Activated CD8-positive, alpha-beta memory T cell treated with anti-CD3 and anti-CD28 coated beads for 48 hours (primary cell): ENCODE measurements around the gene INPP4B.

ENCODE experiments used
- DNase-seq, 3 experiments: peaks; one replicate each; pipeline ENCODE4 v3.0.0-alpha.2; 2020; ENCODE audit warnings: low read depth in 2 of 3, low spot score in 2 of 3

The INPP4B gene

GRCh38 chr4:142354794-142355420 lies 491.2 kb downstream of the INPP4B start:
- DNase-seq, result no peak

- no peak for DNase-seq
Measured at GRCh38 chr4:142354041-142354440, 492.1 kb downstream of the INPP4B start.

- no peak for DNase-seq
Measured at GRCh38 chr4:142353149-142353738, 492.9 kb downstream of the INPP4B start.

GRCh38 chr4:142352712-142353111 lies 493.4 kb downstream of the INPP4B start:
- no peak for DNase-seq

- no peak for DNase-seq
Measured at GRCh38 chr4:142351958-142352357, 494.1 kb downstream of the INPP4B start.

GRCh38 chr4:142350871-142351270 lies 495.2 kb downstream of the INPP4B start:
- no peak for DNase-seq

GRCh38 chr4:142348613-142349021 lies 497.5 kb downstream of the INPP4B start:
- DNase-seq, result no peak

GRCh38 chr4:142347241-142347640 lies 498.9 kb downstream of the INPP4B start:
- DNase-seq, result no peak

GRCh38 chr4:142345924-142346323 lies 500.2 kb downstream of the INPP4B start:
- DNase-seq, result no peak

GRCh38 chr4:142341268-142341667 lies 504.8 kb downstream of the INPP4B start:
- no peak for DNase-seq

- DNase-seq, result no peak
Measured at GRCh38 chr4:142339053-142339452, 507.0 kb downstream of the INPP4B start.

GRCh38 chr4:142336251-142336934 lies 509.7 kb downstream of the INPP4B start:
- DNase-seq, result no peak

GRCh38 chr4:142334931-142335330 lies 511.2 kb downstream of the INPP4B start:
- no peak for DNase-seq

- no peak for DNase-seq
Measured at GRCh38 chr4:142331646-142332045, 514.5 kb downstream of the INPP4B start.

- DNase-seq, result no peak
Measured at GRCh38 chr4:142331132-142331531, 515.0 kb downstream of the INPP4B start.

- DNase-seq, result no peak
Measured at GRCh38 chr4:142330311-142330710, 515.8 kb downstream of the INPP4B start.

GRCh38 chr4:142329313-142329712 lies 516.8 kb downstream of the INPP4B start:
- no peak for DNase-seq

- no peak for DNase-seq
Measured at GRCh38 chr4:142326181-142326580, 519.9 kb downstream of the INPP4B start.

- no peak for DNase-seq
Measured at GRCh38 chr4:142324572-142324971, 521.5 kb downstream of the INPP4B start.

- no peak for DNase-seq
Measured at GRCh38 chr4:142322996-142323395, 523.1 kb downstream of the INPP4B start.

- DNase-seq, result no peak
Measured at GRCh38 chr4:142318280-142318679, 527.8 kb downstream of the INPP4B start.

GRCh38 chr4:142316913-142317312 lies 529.2 kb downstream of the INPP4B start:
- no peak for DNase-seq

GRCh38 chr4:142316025-142316424 lies 530.1 kb downstream of the INPP4B start:
- no peak for DNase-seq
